DMS53 (cell line): ENCODE data around the gene LGALSL.
A peak's percentile ranks its signal among the peaks of the same experiment; 100 is the strongest.

Source experiments
- DNase-seq: peaks from one replicate; lab custom pipeline; 2025; lab: John Stamatoyannopoulos, UW

LGALSL gene

DNA sequence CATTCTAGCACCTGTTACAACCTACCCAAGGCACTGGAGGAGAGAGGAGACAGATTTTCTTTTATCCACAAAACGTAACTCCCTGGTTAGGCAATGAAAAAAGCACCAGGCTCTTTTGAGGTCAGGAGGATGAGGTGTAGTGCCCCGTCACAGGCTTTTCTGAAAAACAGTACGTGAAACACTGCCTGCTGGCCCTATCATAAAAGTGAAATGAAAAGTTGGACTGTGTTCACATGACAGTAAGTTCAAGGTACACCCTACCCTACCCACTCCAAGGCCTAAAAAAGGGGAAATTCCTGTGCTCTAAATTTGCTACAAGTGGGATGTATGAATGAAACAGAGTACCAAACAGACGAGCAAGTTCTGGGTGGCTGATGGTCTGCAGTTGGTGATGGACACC, 17.6 kb downstream of the LGALSL start:
- no peak for DNase-seq

DNA sequence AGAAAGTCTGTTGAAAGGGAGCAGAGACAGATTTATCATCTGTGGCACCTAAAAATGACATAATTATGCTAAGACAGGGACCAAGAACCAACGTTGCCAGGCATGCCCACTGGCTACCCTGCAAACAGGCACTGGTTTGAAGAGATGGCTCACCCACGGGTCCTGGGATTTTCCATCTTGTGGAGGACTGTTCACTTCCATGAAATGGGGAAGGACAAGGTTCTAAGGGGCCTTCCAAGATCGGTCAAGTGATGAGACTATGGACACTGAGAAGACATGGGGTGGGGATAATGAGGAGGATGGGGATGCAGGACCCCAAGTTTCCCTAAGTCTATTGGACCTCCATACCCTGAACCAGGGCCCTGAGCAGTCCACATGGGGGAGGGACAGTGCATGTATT, 18.9 kb downstream of the LGALSL start:
- no peak for DNase-seq

GRCh38 chr2:64474121-64474571, 20.2 kb downstream of the LGALSL start:
- no peak for DNase-seq

DNA sequence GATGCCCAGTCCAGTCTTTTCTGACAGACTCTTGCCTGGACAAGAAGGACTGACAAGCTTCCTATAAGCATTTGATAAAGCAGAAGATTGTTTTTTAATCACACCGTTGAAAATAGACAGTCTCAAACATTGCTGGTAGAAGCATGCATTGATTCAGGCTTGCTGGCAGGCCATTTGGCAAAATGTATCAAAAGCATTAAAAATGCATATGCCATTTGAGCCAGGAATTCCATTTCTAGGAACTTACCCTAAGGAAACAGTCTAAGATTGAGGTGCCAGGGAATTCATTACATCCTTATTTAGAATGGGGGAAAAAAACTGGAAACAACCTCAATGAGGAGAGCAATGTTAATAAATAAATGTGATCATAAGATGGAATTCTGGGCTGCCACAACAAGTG, 20.7 kb downstream of the LGALSL start:
- DNase-seq = no peak

- no peak for DNase-seq
Measured at GRCh38 chr2:64477037-64477436, 23.1 kb downstream of the LGALSL start.

DNA sequence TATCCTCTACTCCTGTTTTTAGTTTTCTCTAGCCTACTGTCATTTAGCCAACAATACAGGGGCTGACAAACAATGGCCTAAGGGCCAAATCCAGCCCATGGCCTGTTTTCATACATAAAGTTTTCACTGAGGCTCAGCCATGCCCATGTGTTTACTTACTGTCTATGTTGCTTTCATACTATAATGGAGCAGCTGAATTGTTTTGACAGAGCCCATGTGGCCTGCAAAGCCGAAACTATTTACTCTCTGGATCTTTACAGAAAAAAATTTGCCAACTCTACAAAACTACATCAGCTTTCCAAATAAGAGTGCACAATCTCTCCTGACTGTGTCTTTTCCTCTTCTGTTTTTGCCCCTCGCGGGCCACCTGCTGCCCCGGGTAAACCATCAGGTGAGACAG, 24.0 kb downstream of the LGALSL start:
- no peak for DNase-seq

DNA sequence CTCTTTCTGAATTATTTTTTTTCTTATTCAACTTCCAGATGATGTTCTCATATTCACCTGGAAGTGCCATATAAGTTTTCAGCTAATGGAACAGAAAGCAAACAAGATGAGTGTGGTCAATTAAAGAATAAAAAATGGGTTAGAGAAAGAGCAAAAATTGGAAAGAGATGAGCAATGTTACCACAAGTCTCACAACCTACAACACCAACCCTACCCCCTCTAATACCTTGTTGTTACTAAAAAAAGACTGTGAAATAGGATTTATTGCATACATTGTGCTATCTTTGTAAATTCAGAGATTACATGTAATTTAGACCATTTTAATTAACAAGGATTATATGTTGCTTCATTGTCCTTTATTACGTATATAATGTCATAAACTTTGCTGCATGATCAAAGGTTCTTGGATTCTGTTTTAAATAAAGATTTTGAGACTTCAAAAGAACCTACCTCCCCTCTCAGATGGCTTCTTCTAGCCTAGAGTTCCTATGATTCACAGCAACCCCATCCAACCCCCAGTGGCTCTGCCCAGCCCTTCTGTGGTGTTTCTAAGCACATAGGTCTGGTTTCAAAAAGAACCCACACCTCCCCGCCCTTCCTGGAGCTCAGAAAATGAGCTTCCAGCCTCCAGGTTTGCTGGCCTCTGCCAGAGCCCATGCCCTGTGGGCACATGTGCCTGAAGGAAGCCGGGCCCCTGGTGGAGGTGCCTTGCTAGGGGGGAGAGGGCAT, 24.7 kb downstream of the LGALSL start:
- no peak for DNase-seq

GRCh38 chr2:64479259-64480117, 25.5 kb downstream of the LGALSL start:
- DNase-seq = peak; percentile 85

GRCh38 chr2:64481665-64482064, 27.7 kb downstream of the LGALSL start:
- DNase-seq = no peak

- DNase-seq = no peak
Measured at GRCh38 chr2:64482243-64482642, 28.3 kb downstream of the LGALSL start.

DNA sequence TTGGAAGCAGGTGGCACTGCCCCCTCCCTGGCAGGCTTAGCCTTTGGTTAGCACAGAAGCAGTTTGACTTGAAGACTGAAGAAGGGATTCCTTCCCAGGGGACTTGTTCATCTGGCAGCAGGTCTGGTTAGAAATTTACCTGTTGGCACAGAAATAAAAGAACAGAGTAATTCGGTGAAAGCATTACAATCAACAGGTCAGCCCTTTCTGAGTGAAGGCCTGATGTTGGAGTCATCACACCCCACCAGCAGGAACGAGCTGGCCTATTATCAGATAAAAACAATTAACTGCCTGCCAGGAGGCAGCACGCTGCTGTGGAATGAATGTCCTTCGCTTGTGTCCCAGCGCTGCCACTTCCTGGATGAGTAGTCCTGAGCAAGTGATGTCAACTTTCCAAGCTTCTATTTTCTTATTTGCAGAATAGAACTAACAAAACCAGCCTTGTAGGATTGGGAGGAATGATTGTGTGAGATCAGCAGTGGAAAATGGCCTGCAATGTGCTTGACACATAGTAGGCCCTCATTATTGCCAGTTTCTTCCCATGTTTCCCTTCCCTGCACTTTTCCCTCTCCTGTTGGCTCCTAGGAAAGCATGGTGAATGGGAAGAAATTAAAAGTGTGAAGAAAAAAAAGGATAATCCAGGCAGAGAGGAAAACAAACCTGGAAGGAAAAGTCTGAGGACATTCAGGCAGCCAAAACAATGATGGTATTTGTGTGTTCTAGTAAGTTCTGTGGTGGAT, 29.0 kb downstream of the LGALSL start:
- DNase-seq = peak; percentile 31

GRCh38 chr2:64485331-64485730, 31.4 kb downstream of the LGALSL start:
- DNase-seq = no peak

DNA sequence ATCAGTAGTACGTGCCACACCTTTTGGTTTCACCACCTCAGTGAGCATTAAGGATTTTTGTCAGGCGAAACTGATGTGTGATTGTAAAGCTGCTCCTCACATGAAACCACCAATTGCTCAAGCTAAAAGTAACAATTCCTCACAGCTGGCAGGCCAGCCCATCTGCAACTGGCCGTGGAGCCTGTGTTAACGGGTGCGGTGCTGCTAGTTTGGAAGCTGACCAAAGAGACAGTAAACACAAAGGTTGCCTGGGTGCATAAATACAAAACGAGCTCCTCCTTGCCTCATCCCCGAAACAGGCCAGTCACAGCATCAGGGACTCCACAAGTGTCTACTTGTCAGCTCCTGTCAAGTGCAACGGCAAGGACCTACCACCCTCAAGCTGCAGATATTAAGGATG, 32.0 kb downstream of the LGALSL start:
- peak; percentile 21 for DNase-seq

GRCh38 chr2:64487256-64488049, 33.5 kb downstream of the LGALSL start:
- peak; percentile 68 for DNase-seq

DNA sequence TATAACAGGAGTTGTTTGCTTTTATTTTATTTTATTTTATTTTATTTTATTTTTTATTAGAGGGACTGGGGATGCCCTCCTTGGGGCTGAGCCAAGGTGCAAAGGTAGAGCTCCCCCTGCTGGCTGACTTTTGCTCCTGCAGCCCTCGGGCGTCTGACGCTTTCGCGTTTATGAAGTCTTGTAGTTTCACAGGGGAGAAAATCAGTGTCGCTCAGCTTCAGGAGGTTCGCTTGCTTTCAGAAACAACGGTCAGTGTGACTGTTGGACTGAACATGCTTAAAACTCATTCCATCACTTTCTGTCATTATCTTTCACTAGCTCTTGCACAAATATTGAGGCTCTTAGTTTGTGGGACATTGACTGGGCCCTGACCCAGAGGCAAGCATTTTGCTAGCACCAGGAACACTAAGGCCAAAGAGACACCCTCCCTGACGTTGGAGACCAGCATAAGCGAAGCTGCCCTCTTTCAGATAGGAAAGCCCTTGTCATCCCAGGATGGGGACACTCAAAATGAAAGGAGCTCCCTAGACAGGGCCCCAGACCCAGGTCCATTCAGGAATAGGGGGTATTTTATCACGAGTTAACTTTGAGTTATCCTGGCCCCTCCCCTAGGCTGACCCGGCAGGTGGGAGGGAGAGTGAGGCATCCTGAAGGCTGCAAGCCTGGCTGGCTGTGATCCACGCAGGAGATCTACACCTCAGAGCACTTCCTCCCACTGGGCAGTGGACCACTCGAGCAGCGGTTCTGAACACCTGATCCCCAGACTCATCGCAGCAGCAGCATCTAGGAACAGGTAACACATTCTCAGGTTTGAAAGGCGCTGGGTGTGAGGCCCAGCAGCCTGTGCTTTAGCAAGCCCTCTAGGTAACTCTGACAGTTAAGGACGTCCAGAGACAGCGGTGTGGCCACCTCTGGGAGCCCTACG, 34.4 kb downstream of the LGALSL start:
- peak; percentile 80 for DNase-seq

- no peak for DNase-seq
Measured at GRCh38 chr2:64489081-64489751, 35.3 kb downstream of the LGALSL start.

- DNase-seq = no peak
Measured at GRCh38 chr2:64491426-64491825, 37.5 kb downstream of the LGALSL start.

- no peak for DNase-seq
Measured at GRCh38 chr2:64492272-64492671, 38.3 kb downstream of the LGALSL start.

DNA sequence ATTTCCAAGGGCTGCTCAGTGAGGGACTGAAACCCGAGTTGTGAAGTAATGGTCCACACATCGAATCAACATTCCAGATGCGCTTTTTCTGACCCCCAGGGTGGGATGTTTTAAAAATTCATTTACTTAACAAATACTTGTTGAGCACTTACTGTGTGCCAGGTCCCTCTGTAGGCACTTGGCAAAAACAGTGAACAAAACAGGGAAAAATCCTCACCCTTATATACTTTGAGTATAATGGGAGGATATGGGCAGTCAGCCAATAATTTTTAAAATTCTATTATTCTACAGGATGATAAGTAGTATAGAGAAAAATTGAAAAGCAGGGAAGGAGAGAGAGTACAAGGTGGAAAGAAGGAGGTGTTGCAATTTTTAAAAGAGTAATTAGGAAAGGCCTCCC, 38.9 kb downstream of the LGALSL start:
- DNase-seq = no peak

DNA sequence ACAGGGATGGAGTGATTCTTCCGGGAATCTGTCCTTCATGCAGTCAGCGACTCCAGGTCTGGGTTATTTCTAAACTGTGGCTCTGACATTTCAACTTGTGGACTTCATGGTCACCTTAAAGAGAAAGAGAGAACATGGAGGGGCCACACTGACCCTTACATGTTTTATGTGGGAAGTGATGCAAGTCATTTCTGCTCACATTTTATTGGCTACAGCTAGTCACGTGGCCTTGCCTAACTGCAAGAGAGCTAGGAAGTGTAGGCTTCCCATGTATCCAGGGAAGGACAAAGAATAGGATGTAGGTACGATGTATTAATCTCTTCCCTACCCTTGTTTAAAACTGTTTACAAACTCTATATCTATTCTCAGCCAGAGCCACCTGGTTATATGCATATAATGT, 39.8 kb downstream of the LGALSL start:
- no peak for DNase-seq
